Measurements from ENCODE around the gene ESYT2.
"Not testable (repeated sequence)": the region's sequence is repeated elsewhere in the genome, so short reads cannot be mapped to it uniquely, and the experiment has no call there.

Gene ESYT2

GRCh38 chr7:158865977-158866376 is 36.7 kb upstream of the ESYT2 start:
- FAIRE-seq = no peak
- no peak for TF ChIP-seq CTCF (IDR thresholded peaks at IDR 0.05; ENCODE audit: insufficient read depth, missing control alignments)
- DNase-seq (ENCODE audit: insufficient read length, low spot score) = no peak

DNA sequence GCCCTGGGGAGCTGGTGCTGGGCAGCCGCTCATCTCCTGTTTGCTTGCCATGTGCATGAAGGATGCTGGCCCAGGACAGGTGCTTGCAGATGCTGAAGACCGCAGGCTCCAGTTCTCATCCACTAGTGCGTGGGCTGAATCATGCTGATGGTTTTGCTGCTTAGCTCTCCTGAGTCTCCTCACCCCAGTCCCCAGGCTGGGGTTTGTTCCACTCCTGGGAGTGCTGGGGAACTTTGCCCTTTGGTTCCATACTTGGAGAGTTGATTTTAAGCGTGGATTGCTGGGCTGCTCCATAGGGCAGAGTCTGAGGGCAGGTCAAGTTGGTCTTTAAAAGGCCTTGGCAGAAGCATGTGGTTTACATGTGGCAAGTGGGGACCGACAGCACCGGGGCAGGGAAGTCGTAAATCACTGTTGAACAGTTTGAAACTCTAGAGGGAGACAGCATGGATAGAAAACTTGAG is 36.2 kb upstream of the ESYT2 start:
- TF ChIP-seq CTCF (IDR thresholded peaks at IDR 0.05; ENCODE audit: insufficient read depth, missing control alignments) = no peak

GRCh38 chr7:158864833-158865232 is 35.5 kb upstream of the ESYT2 start:
- DNase-seq (ENCODE audit: insufficient read length, low spot score) (no peak), FAIRE-seq (no peak)
- no peak for TF ChIP-seq CTCF (IDR thresholded peaks at IDR 0.05; ENCODE audit: insufficient read depth, missing control alignments)

More for the DNA sequence above, 36.2 kb upstream of the ESYT2 start:
- no peak for FAIRE-seq
- no peak for DNase-seq (ENCODE audit: insufficient read length, low spot score)

GRCh38 chr7:158864507-158864820 is 35.2 kb upstream of the ESYT2 start:
- FAIRE-seq = no peak
- no peak for TF ChIP-seq CTCF (IDR thresholded peaks at IDR 0.05; ENCODE audit: insufficient read depth, missing control alignments)
- no peak for DNase-seq (ENCODE audit: insufficient read length, low spot score)

DNA sequence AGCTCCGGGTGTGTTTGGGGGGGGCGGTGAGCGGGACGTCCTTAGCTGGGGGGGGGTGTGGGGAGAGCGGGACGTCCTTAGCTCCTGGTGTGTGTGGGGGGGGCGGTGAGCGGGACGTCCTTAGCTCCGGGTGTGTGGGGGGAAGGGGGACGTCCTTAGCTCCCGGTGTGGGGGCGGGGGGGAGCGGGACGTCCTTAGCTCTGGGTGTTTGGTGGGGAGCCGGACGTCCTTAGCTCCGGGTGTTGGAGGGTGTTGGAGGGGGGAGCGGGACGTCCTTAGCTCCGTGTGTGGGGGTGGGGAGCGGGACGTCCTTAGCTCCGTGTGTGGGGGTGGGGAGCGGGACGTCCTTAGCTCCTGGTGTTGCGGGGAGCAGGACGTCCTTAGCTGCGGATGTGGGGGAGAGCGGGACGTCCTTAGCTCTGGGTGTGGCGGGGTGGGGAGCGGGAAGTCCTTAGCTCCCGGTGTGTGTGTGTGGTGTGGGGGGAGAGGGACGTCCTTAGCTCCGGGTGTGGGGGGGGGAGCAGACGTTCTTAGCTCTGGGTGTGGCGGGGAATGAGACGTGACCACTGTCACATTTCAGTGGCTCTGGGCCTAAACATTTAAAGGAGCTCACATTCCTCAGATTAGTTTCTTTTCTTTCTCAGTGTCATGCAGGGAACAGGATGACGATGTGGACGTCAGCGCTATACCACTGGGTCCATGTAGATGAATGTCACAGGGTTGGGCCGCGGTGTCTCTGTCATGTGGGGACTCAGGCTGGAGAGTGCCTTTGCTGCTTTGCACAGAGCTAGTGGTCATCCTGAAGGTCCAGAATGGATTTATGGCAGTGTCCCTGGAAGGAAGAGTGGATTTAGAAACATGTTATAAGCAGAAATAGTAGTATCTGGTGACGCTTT is 34.5 kb upstream of the ESYT2 start:
- TF ChIP-seq CTCF (IDR thresholded peaks at IDR 0.05; ENCODE audit: insufficient read depth, missing control alignments) = no peak
- DNase-seq (ENCODE audit: insufficient read length, low spot score) = no peak
- no peak for FAIRE-seq

DNA sequence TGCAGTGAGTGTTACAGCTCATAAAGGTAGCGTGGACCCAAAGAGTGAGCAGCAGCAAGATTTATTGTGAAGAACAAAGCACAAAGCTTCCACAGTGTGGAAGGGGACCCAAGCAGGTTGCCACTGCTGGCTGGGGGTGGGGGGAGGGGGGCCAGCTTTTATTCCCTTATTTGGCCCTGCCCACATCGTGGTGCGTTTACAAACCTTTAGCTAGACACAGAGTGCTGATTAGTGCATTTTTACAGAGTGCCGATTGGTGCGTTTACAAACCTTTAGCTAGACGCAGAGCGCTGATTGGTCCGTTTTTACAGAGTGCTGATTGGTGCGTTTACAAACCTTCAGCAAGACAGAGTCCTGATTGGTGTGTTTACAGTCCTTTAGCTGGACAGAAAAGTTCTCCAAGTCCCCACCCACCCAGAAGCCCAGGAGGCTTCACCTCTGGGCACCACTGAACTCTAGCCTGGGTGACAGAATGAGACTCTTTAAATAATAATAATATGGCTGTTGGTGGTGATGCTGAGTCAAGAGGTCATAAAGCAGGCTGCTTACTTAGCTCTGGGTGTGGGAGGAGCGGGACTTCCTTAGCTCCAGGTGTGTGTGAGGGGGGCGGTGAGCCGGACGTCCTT is 33.8 kb upstream of the ESYT2 start:
- not testable (repeated sequence) for DNase-seq (ENCODE audit: insufficient read length, low spot score); FAIRE-seq

DNA sequence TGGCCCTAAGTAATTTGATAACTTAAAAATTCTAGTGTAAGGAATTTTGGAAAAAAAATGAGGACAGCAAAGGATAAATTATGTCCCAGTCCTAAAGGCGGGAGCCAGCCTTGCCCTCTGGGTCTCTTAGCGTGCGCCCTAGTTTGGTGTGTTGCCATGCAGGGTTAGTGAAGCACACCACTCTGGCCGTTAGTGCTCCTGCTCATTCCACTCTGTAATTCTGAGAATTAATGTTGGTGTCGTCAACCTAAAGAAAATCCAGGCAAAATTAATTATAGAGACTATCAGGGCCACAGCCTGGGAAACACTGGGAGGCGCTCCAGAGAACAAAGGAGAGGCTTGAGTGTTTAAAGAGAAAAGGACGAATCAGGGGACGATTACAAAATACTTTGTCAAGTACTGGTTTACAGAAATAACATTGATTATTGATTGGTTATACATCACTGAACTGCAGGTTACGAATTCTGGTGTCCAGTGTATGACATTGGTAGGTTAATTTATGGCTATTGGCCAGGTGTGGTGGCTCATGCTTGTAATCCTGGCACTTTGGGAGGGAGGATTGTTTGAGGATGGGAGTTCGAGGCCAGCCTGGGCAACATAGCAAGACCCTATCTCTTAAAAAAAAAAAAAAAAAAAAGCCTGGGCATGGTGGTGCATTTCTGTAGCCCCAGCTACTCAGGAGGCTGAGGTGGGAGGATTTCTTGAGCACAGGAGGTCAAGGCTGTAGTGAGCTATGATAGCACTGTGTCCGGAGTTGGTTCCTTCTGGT is 32.8 kb upstream of the ESYT2 start:
- no peak for FAIRE-seq
- DNase-seq (ENCODE audit: insufficient read length, low spot score) = no peak
- no peak for TF ChIP-seq CTCF (IDR thresholded peaks at IDR 0.05; ENCODE audit: insufficient read depth, missing control alignments)
